Effector memory CD8-positive, alpha-beta T cell (primary cell): Measurements from ENCODE around the gene SOAT2.
"Not testable (repeated sequence)": the region's sequence is repeated elsewhere in the genome, so short reads cannot be mapped to it uniquely, and the experiment has no call there.

Experiments used
- ATAC-seq: fragments of 150-1000 bp; cut with Tn5 transposase; replicated peaks from 2 replicates; pipeline ENCODE4 v1.10.0; 2021; ENCODE audit warnings: mild to moderate bottlenecking, moderate library complexity
- DNase-seq, 3 experiments: peaks; one replicate each; pipeline ENCODE4 v3.0.0; 2021
- H3K27ac Mint-ChIP-seq, 2 donors: one replicate each; pipeline ENCODE4 v1.8.0; 2022; ENCODE audit warnings: mild to moderate bottlenecking in 2 of 2, mixed read lengths in 2 of 2, moderate library complexity in 2 of 2
- H3K27me3 Mint-ChIP-seq, 2 donors: one replicate each; pipeline ENCODE4 v1.8.0; 2022; ENCODE audit warnings: mixed read lengths in 2 of 2
- H3K36me3 Mint-ChIP-seq: one replicate; pipeline ENCODE4 v1.8.0; 2022; ENCODE audit warnings: mild to moderate bottlenecking, moderate library complexity, mixed read lengths; ENCODE audit not compliant: insufficient read depth
- H3K4me1 Mint-ChIP-seq, 2 donors: one replicate each; pipeline ENCODE4 v1.8.0; 2022; ENCODE audit warnings: low read depth in 2 of 2, mixed read lengths in 2 of 2
- H3K4me3 Mint-ChIP-seq, 2 donors: one replicate each; pipeline ENCODE4 v1.8.0; 2022; ENCODE audit warnings: mild to moderate bottlenecking in 2 of 2, mixed read lengths in 2 of 2, moderate library complexity in 2 of 2
- H3K9me3 Mint-ChIP-seq, 2 donors: one replicate each; pipeline ENCODE4 v1.8.0; 2022; ENCODE audit warnings: mixed read lengths in 2 of 2

The SOAT2 gene

GRCh38 chr12:53086361-53086760 is 16.9 kb upstream of the SOAT2 start:
- Mint-ChIP-seq H3K27ac (no peak overlapping the region), H3K4me1 (no peaks in the 10 kb centered on the region), H3K27me3 (peaks cover 11 to 26% of the 10 kb centered on the region in 2 donors), H3K36me3 (no peaks in the 10 kb centered on the region), H3K4me3 (no peak overlapping the region), H3K9me3 (no peaks in the 10 kb centered on the region)
- ATAC-seq = no peak
- DNase-seq = no peak

DNA sequence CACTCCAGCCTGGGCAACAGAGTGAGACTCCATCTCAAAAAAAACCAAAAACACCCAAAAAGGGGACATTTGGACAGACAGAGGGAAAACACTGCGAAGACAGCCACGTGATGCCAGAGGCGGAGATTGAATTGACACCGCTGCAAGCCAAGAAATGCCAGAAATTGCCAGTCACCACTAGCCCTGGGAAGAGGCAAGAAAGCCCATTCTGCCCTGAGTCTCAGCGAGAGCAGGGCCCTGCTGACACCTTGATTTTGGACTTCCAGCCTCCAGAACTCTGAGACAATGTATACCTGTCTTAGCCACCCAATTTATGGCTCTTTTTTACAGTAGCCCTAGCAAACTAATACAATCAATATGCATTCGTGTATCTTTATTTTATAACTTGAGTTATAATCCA is 13.2 kb upstream of the SOAT2 start:
- peaks cover 11 to 33% of the 10 kb centered on the region in 2 donors for H3K27me3 Mint-ChIP-seq

GRCh38 chr12:53090554-53090953 is 12.7 kb upstream of the SOAT2 start:
- Mint-ChIP-seq H3K4me1 (peaks cover 0 to 3% of the 10 kb centered on the region in 2 donors), H3K36me3 (no peaks in the 10 kb centered on the region), H3K9me3 (no peaks in the 10 kb centered on the region), H3K4me3 (no peak overlapping the region), H3K27me3 (peaks cover 10 to 29% of the 10 kb centered on the region in 2 donors), H3K27ac (no peak overlapping the region)
- ATAC-seq (no peak), DNase-seq (no peak)

More for the DNA sequence above, 13.2 kb upstream of the SOAT2 start:
- DNase-seq (no peak), ATAC-seq (no peak)
- no peaks in the 10 kb centered on the region for H3K36me3 Mint-ChIP-seq
- H3K27ac Mint-ChIP-seq = no peak overlapping the region
- H3K4me3 Mint-ChIP-seq = no peak overlapping the region
- H3K9me3 Mint-ChIP-seq = no peaks in the 10 kb centered on the region
- peaks cover 0 to 3% of the 10 kb centered on the region in 2 donors for H3K4me1 Mint-ChIP-seq

- Mint-ChIP-seq H3K36me3 (no peaks in the 10 kb centered on the region), H3K4me1 (peaks cover 0 to 3% of the 10 kb centered on the region in 2 donors), H3K27me3 (peaks cover 5 to 20% of the 10 kb centered on the region in 2 donors), H3K27ac (no peak overlapping the region), H3K9me3 (no peaks in the 10 kb centered on the region), H3K4me3 (no peak overlapping the region)
- DNase-seq = no peak
- no peak for ATAC-seq
Measured at GRCh38 chr12:53091756-53092155, 11.5 kb upstream of the SOAT2 start.

- ATAC-seq (no peak), DNase-seq (no peak)
- no peak overlapping the region for H3K4me3 Mint-ChIP-seq
- no peaks in the 10 kb centered on the region for H3K36me3 Mint-ChIP-seq
- peak overlapping the region in 1 of 2 donors; percentile 67 for H3K27ac Mint-ChIP-seq
- peaks cover 16% of the 10 kb centered on the region in 2 donors for H3K4me1 Mint-ChIP-seq
- peaks cover 0 to 7% of the 10 kb centered on the region in 2 donors for H3K27me3 Mint-ChIP-seq
- H3K9me3 Mint-ChIP-seq = no peaks in the 10 kb centered on the region
Measured at GRCh38 chr12:53093777-53094393, 9.4 kb upstream of the SOAT2 start.

GRCh38 chr12:53094394-53094787 is 8.9 kb upstream of the SOAT2 start:
- no peaks in the 10 kb centered on the region for H3K36me3 Mint-ChIP-seq
- H3K4me3 Mint-ChIP-seq = no peak overlapping the region
- H3K27ac Mint-ChIP-seq = peak overlapping the region in 1 of 2 donors; percentile 67
- DNase-seq (no peak), ATAC-seq (no peak)
- peaks cover 0 to 7% of the 10 kb centered on the region in 2 donors for H3K27me3 Mint-ChIP-seq
- H3K4me1 Mint-ChIP-seq = peaks cover 21% of the 10 kb centered on the region in 2 donors
- no peaks in the 10 kb centered on the region for H3K9me3 Mint-ChIP-seq

DNA sequence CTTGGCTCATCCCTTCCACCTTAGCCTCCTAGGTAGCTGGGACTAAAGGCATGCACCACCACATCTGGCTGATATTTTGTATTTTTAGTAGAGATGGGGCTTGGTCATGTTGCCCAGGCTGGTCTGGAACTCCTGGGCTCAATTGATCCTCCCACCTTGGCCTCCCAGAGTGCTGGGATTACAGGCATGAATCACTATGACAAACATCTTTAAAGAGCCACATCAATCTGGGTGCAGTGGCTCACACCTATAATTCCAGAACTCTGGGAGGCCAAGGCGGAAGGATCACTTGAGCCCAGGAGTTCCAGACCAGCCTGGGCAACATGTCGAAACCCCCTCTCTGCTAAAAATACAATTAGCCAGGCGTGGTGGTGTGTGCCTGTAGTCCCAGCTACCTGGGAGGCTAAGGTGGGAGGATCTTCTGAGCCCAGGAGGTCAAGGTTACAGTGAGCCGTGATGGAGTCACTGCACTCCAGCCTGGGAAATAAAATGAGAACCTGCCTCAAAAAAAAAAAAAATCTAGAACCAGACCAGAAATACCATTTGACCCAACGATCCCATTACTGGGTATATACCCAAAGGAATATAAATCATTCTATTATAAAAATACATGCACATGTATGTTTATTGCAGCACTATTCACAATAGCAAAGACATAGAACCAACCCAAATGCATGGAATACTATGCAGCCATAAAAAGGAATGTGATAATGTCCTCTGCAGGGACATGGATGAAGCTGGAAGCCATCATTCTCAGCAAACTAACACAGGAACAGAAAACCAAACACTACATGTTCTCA is 8.3 kb upstream of the SOAT2 start:
- H3K27me3 Mint-ChIP-seq, H3K36me3 Mint-ChIP-seq, DNase-seq, H3K27ac Mint-ChIP-seq, ATAC-seq, H3K4me3 Mint-ChIP-seq, H3K9me3 Mint-ChIP-seq: not testable (repeated sequence)
- peaks cover 22% of the 10 kb centered on the region in 2 donors for H3K4me1 Mint-ChIP-seq

GRCh38 chr12:53095596-53095895 is 7.7 kb upstream of the SOAT2 start:
- H3K4me3 Mint-ChIP-seq, H3K27me3 Mint-ChIP-seq, H3K27ac Mint-ChIP-seq, H3K9me3 Mint-ChIP-seq, DNase-seq, H3K36me3 Mint-ChIP-seq, ATAC-seq: not testable (repeated sequence)
- H3K4me1 Mint-ChIP-seq = peaks cover 22 to 25% of the 10 kb centered on the region in 2 donors

- H3K4me3 Mint-ChIP-seq = peak overlapping the region; percentile 76 to 82
- ATAC-seq (no peak), DNase-seq (no peak)
- peaks cover 23 to 25% of the 10 kb centered on the region in 2 donors for H3K4me1 Mint-ChIP-seq
- no peaks in the 10 kb centered on the region for H3K9me3 Mint-ChIP-seq
- peaks cover 0 to 7% of the 10 kb centered on the region in 2 donors for H3K27me3 Mint-ChIP-seq
- H3K27ac Mint-ChIP-seq = no peak overlapping the region
- no peaks in the 10 kb centered on the region for H3K36me3 Mint-ChIP-seq
Measured at GRCh38 chr12:53096089-53096741, 7.1 kb upstream of the SOAT2 start.

GRCh38 chr12:53096759-53097158 is 6.5 kb upstream of the SOAT2 start:
- Mint-ChIP-seq H3K27ac (peak overlapping the region; percentile 56 to 76), H3K4me3 (peak overlapping the region; percentile 76 to 82), H3K9me3 (no peaks in the 10 kb centered on the region), H3K27me3 (peaks cover 0 to 7% of the 10 kb centered on the region in 2 donors), H3K36me3 (no peaks in the 10 kb centered on the region), H3K4me1 (peaks cover 25% of the 10 kb centered on the region in 2 donors)
- ATAC-seq (no peak), DNase-seq (no peak)

DNA sequence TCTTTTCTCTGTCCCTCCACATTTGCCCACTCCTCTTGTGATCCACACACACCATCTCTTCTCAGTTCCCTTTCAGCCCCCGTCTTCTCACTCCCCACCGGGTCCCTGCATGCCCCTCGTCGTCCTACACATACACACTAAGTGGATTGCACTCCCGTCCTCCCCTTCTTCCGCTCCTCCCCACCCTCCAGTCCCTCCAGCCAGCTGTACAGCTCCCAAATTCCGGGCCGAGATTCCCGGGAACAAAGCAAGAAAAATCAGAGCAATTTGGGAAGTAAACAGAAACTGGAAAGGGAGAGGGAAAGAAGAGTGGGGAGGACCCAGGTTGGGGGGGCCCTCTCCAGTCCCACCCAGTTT is 6.1 kb upstream of the SOAT2 start:
- peak overlapping the region; percentile 76 to 82 for H3K4me3 Mint-ChIP-seq
- peaks cover 0 to 7% of the 10 kb centered on the region in 2 donors for H3K27me3 Mint-ChIP-seq
- H3K4me1 Mint-ChIP-seq = peaks cover 27 to 28% of the 10 kb centered on the region in 2 donors
- ATAC-seq = no peak
- H3K36me3 Mint-ChIP-seq = no peaks in the 10 kb centered on the region
- peak overlapping the region; percentile 56 to 76 for H3K27ac Mint-ChIP-seq
- no peak for DNase-seq
- no peaks in the 10 kb centered on the region for H3K9me3 Mint-ChIP-seq

- Mint-ChIP-seq H3K27ac (peak within 1 kb of the TSS; percentile 76 to 88), H3K36me3 (no peaks in the 10 kb centered on the region), H3K4me3 (peak within 1 kb of the TSS; percentile 76 to 82), H3K27me3 (peaks cover 0 to 5% of the 10 kb centered on the region in 2 donors), H3K4me1 (peaks cover 32% of the 10 kb centered on the region in 2 donors), H3K9me3 (no peaks in the 10 kb centered on the region)
- ATAC-seq (peak; percentile 68), DNase-seq (peak; percentile 40 to 46 (median 45))
Measured at GRCh38 chr12:53097564-53098353, 5.5 kb upstream of the SOAT2 start, which contains the start of gene IGFBP6. Gene IGFBP6 (plus strand): TSS chr12:53097667. CDS start chr12:53097718, 51 bp downstream.

GRCh38 chr12:53098354-53098981 is 4.8 kb upstream of the SOAT2 start:
- DNase-seq (no peak), ATAC-seq (no peak)
- H3K27me3 Mint-ChIP-seq = no peaks in the 10 kb centered on the region
- peaks cover 39 to 40% of the 10 kb centered on the region in 2 donors for H3K4me1 Mint-ChIP-seq
- no peaks in the 10 kb centered on the region for H3K36me3 Mint-ChIP-seq
- peak overlapping the region; percentile 72 to 88 for H3K27ac Mint-ChIP-seq
- peak overlapping the region; percentile 76 to 82 for H3K4me3 Mint-ChIP-seq
- no peaks in the 10 kb centered on the region for H3K9me3 Mint-ChIP-seq
